ENCODE measurements around the gene PDPN.

DNA sequence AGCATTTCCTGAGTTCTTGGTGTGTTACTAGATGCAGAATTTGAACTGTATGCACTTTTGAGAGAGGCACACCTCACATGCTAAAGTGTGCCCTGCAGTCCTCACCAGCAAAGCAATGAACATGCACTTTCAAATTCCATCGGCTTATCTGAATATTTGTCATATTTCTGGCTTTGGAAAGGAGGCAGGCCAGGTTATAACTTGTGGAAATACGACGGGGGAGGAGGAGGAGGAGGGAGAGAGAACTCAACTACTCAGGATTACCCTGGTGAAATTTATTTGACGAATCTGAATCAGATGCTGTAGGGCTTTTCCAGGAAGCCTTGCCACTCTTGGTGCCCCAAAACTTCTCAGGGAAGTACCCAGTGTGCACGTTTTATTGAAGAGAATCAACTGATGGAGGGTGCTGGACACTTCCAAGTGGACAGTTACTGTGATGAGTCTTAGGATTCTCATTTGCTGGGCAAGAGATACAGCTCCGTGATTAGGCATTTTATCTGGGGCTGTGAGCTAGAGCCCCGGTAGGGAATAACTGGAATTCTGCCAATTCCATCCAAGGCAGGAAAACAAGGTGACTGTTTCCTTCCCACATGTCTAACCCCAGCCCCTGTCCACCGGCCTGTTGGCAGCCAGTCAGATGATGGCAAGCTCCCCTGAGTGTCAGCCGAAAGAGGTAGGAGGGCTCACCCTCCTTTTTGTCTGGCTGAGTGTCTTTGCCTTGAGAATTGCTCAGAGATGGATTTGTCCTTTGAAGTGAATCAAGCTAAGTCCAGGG lies 3.8 kb downstream of the PDPN start:
- TF ChIP-seq CTCF (IDR thresholded peaks at IDR 0.05) (no peak), POLR2A (IDR thresholded peaks at IDR 0.05) (no peak)

Data from heart left ventricle (tissue), 13 donors.